ENCODE results near the gene HAUS3.
"Not testable (repeated sequence)": the region's sequence is repeated elsewhere in the genome, so short reads cannot be mapped to it uniquely, and the experiment has no call there.

Gene HAUS3

GRCh38 chr4:2220016-2220630 is 21.8 kb downstream of the HAUS3 start:
- no peak for DNase-seq (ENCODE audit: low read depth)

- no peak for DNase-seq (ENCODE audit: low read depth)
Measured at GRCh38 chr4:2219233-2219760, 22.6 kb downstream of the HAUS3 start.

DNA sequence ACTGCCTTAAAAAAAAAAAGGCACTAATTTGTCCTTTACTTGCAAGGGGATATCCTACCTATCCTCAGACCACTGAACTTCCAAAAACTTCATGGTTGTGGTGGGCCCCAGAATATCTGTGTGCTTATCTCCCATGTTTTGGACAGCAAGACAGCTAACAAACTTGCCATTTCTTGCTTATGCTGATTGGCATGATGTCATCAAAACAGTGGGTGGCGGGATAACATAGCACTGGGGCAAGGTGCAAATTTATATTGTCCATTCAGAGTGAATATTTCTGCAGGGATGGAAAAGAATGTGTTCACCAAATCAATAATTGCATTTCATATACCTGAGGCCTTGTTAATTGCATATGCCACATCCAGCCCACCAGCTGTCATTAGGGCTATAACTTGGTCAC is 23.5 kb downstream of the HAUS3 start:
- no peak for DNase-seq (ENCODE audit: low read depth)

GRCh38 chr4:2217726-2218125 is 24.2 kb downstream of the HAUS3 start:
- no peak for DNase-seq (ENCODE audit: low read depth)

- DNase-seq (ENCODE audit: low read depth), result no peak
Measured at GRCh38 chr4:2212831-2213230, 29.1 kb downstream of the HAUS3 start.

- not testable (repeated sequence) for DNase-seq (ENCODE audit: low read depth)
Measured at GRCh38 chr4:2202789-2203188, 39.1 kb downstream of the HAUS3 start.

- DNase-seq (ENCODE audit: low read depth), result no peak
Measured at GRCh38 chr4:2194496-2194895, 47.4 kb downstream of the HAUS3 start.

DNA sequence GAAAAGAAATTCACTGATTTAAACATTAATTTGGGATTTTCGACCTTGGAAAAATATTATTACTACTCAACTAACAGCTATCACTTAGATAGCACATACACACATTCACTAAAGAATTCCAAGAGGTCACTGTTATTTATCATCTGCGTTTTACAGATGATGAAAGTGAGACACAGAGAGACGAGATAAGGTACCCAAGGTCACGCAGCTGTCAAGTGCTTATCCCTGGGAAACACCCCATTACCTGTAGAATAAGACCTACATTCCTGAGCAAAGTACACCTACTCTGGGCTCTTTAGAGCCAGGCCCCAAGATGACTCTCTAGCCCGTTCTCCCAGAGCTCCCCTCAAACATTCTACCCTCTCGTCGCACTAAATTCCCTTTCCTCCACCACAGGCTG is 48.6 kb downstream of the HAUS3 start:
- no peak for DNase-seq (ENCODE audit: low read depth)

DNA sequence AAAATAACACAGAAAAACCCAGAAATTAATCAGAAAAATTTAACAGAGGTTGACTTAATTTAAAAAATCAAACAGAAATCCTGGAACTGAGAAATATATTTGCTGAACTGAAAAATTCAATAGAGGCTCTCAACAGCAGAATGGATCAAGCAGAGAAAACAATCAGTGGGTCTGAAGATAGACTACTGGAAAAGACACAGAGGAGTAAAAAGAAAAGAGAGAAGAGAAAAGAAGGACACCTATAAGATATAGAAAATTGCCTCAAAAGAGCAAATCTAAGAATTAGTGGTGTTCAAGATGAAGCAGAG is 55.1 kb downstream of the HAUS3 start:
- DNase-seq (ENCODE audit: low read depth), result no peak

DNA sequence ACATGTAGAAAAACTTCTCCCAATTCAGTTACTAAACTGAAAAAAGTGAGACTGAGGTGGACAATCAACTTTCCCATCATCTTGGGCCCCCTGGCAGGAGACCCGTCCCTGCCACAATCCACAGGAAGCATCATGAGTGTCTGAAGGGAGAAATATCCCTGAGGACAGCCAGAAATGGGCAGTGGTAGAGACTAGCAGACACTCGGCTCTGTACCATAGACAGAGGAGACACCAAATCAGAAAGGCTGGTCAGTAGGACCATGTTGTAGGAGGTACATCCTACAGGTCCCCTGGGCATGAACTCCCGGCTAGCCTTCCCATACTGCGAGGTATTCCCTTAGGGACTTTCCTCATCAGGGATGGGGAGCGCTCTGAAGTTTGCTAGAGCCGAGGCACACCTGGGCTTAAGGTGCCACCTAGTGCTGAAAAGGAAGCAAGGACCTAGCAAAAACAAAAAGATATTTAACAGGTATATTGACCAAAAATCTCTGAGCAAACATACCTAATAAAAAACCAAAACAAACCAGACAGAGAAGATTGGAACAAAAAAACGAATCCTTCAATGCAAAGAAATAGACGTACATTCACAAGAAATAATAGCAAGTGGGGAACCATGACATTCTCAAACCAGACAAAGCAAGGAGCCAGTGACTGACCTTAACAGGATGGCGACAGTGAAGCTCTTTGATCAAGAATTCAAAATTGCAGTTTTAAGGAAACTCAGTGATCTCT is 55.6 kb downstream of the HAUS3 start:
- no peak for DNase-seq (ENCODE audit: low read depth)

DNA sequence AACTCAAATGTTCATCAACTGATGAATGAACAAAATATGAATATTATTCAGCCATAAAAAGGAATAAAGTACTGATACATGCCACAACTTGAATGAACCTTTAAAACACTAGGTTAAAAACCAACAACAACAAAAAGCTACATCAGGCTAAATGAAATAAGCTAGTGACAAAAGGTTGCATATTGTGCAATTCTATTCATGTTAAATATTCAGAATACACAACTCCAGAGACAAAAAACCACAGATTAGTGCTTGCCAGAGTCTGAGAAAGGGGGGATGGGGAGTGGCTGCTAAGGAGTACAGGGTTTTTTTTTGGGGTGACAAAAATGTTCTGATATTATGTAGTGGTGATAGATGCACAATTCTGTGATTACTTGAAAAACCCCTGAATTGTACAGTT is 58.5 kb downstream of the HAUS3 start:
- no peak for DNase-seq (ENCODE audit: low read depth)

DNA sequence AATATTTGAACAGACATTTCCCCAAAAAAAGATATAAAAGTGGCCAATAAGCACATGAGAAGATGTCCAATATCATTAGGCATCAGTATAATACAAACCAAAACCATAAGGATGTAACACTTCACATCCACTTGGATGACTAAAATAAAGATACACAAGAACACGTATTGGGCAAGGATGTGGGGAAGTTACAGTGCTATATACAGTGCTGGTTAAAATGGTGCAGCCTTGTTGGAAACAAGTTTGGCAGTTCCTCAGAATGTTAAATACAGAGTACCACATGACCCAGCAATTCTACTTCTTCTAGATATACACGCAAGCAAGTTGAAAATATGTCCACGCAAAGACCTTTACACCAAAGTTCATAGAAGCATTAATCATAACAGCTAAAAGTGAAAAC is 58.9 kb downstream of the HAUS3 start:
- no peak for DNase-seq (ENCODE audit: low read depth)

- no peak for DNase-seq (ENCODE audit: low read depth)
Measured at GRCh38 chr4:2180410-2180809, 61.5 kb downstream of the HAUS3 start.

GRCh38 chr4:2179717-2180116 is 62.2 kb downstream of the HAUS3 start:
- no peak for DNase-seq (ENCODE audit: low read depth)

DNA sequence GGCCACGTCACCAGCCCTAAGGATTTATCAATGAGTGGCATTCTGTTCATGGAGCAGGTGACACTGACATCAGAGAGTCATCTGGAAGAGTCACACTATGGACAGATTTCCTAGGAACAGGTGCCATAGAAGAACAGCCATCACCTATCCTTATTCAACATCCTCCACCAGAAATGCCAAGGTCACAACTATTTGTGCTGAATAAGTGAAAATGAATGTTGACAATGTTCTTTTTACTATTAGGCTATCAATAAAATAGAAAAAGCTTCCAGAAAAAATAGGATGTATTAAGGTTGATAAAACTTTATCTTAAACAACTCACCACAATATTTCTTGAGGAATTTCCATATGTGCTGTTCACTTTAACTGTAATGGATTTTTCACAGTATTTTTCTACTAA is 62.9 kb downstream of the HAUS3 start:
- no peak for DNase-seq (ENCODE audit: low read depth)
